Measurements from ENCODE around the gene CAPN1.

GRCh38 chr11:65246506-65246905, 64.8 kb downstream of the CAPN1 start:
- no peak for TF ChIP-seq POLR2AphosphoS5 (IDR thresholded peaks at IDR 0.05)
- TF ChIP-seq TAF1 (IDR thresholded peaks at IDR 0.05; ENCODE audit: low read depth), result no peak
- TF ChIP-seq, protein P1, sequence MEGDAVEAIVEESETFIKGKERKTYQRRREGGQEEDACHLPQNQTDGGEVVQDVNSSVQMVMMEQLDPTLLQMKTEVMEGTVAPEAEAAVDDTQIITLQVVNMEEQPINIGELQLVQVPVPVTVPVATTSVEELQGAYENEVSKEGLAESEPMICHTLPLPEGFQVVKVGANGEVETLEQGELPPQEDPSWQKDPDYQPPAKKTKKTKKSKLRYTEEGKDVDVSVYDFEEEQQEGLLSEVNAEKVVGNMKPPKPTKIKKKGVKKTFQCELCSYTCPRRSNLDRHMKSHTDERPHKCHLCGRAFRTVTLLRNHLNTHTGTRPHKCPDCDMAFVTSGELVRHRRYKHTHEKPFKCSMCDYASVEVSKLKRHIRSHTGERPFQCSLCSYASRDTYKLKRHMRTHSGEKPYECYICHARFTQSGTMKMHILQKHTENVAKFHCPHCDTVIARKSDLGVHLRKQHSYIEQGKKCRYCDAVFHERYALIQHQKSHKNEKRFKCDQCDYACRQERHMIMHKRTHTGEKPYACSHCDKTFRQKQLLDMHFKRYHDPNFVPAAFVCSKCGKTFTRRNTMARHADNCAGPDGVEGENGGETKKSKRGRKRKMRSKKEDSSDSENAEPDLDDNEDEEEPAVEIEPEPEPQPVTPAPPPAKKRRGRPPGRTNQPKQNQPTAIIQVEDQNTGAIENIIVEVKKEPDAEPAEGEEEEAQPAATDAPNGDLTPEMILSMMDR (IDR thresholded peaks at IDR 0.05; ENCODE audit: poor library complexity, severe bottlenecking), result no peak
- TF ChIP-seq EZH2 (IDR thresholded peaks at IDR 0.05; ENCODE audit: borderline replicate concordance, insufficient read depth, low read length, poor library complexity, severe bottlenecking), result no peak
- TF ChIP-seq EP300 (conservative IDR thresholded peaks at IDR 0.05; ENCODE audit: poor library complexity, severe bottlenecking), result no peak
